NCI-H2107 treated with DMSO at 0.1 percent for 48 hours (cell line): ENCODE data around the gene PAX3.

Experiments used
- DNase-seq: peaks from one replicate; lab custom pipeline; 2025; ENCODE audit not compliant: unreplicated experiment; lab: John Stamatoyannopoulos, UW

PAX3 gene

GRCh38 chr2:222228054-222228453 lies 70.7 kb downstream of the PAX3 start:
- DNase-seq = no peak

- DNase-seq = no peak
Observed at GRCh38 chr2:222218786-222219185, 80.0 kb downstream of the PAX3 start.

GRCh38 chr2:222217712-222218111 lies 81.1 kb downstream of the PAX3 start:
- no peak for DNase-seq

GRCh38 chr2:222214885-222215284 lies 83.9 kb downstream of the PAX3 start:
- DNase-seq = no peak

GRCh38 chr2:222213049-222213448 lies 85.7 kb downstream of the PAX3 start:
- no peak for DNase-seq

- DNase-seq = no peak
Observed at GRCh38 chr2:222212571-222212970, 86.2 kb downstream of the PAX3 start.

GRCh38 chr2:222208010-222208690 lies 90.6 kb downstream of the PAX3 start:
- no peak for DNase-seq

GRCh38 chr2:222205136-222205535 lies 93.7 kb downstream of the PAX3 start:
- no peak for DNase-seq

GRCh38 chr2:222203041-222203440 lies 95.8 kb downstream of the PAX3 start:
- no peak for DNase-seq

GRCh38 chr2:222196159-222196558 lies 102.6 kb downstream of the PAX3 start:
- DNase-seq = no peak

- DNase-seq = no peak
Observed at GRCh38 chr2:222194669-222195068, 104.1 kb downstream of the PAX3 start.

- DNase-seq = no peak
Observed at GRCh38 chr2:222193328-222193983, 105.3 kb downstream of the PAX3 start.

GRCh38 chr2:222180619-222181018 lies 118.2 kb downstream of the PAX3 start:
- no peak for DNase-seq

- DNase-seq = no peak
Observed at GRCh38 chr2:222179592-222179991, 119.2 kb downstream of the PAX3 start.

GRCh38 chr2:222178450-222178849 lies 120.3 kb downstream of the PAX3 start:
- DNase-seq = no peak

GRCh38 chr2:222176890-222177289 lies 121.9 kb downstream of the PAX3 start:
- DNase-seq = no peak

- no peak for DNase-seq
Observed at GRCh38 chr2:222174450-222174849, 124.3 kb downstream of the PAX3 start.

- no peak for DNase-seq
Observed at GRCh38 chr2:222169346-222169745, 129.5 kb downstream of the PAX3 start.

GRCh38 chr2:222167762-222168161 lies 131.0 kb downstream of the PAX3 start:
- DNase-seq = no peak

GRCh38 chr2:222160944-222161343 lies 137.9 kb downstream of the PAX3 start:
- DNase-seq = no peak

- DNase-seq = no peak
Observed at GRCh38 chr2:222160125-222160524, 138.7 kb downstream of the PAX3 start.

- DNase-seq = no peak
Observed at GRCh38 chr2:222159221-222159620, 139.6 kb downstream of the PAX3 start.
